Spleen (tissue), 13 donors: ENCODE data around the gene NTN4. TPM values are rescaled to one million over a fixed set of nuclear protein-coding genes. Genes with fewer than 3 reads are reported as not detected.

Experiments used
- DNase-seq: peaks from one replicate; pipeline ENCODE4 v3.0.0-alpha.2; 2020
- H3K27ac ChIP-seq, 8 donors: fragments of 200-600 bp; sonication (generic) in 7 of 8; 1 replicate in 4 of 8; 2 replicates in 4 of 8; pipeline versions ENCODE4 v1.5.0 to v1.8.0; 2016 to 2021; ENCODE audit warnings: inconsistent platforms in 4 of 8, mild to moderate bottlenecking in 4 of 8, moderate library complexity in 1 of 8
- H3K27me3 ChIP-seq, 7 donors: fragments of 200-600 bp; sonication (generic) in 6 of 7; replicated peaks in 1 of 7; 1 replicate in 4 of 7; 2 replicates in 3 of 7; pipeline versions ENCODE4 v1.5.0 to v1.8.0; 2016 to 2021; ENCODE audit warnings: inconsistent platforms in 3 of 7, mild to moderate bottlenecking in 1 of 7
- H3K36me3 ChIP-seq, 6 donors: fragments of 200-600 bp; sonication (generic) in 5 of 6; 1 replicate in 4 of 6; 2 replicates in 2 of 6; pipeline versions ENCODE4 v1.5.0 to v1.8.0; 2016 to 2021; ENCODE audit warnings: inconsistent platforms in 2 of 6
- H3K4me1 ChIP-seq, 6 donors: fragments of 200-600 bp; sonication (generic) in 5 of 6; 1 replicate in 3 of 6; 2 replicates in 3 of 6; pipeline versions ENCODE4 v1.5.0 to v1.8.0; 2016 to 2021; ENCODE audit warnings: inconsistent platforms in 3 of 6
- H3K4me3 ChIP-seq, 8 donors: fragments of 200-600 bp; sonication (generic) in 7 of 8; 1 replicate in 4 of 8; 2 replicates in 4 of 8; pipeline versions ENCODE4 v1.5.0 to v1.8.0; 2016 to 2021; ENCODE audit warnings: inconsistent platforms in 4 of 8, mild to moderate bottlenecking in 4 of 8, moderate library complexity in 2 of 8
- H3K9me3 ChIP-seq, 8 donors: fragments of 200-600 bp; sonication (generic) in 7 of 8; 1 replicate in 4 of 8; 2 replicates in 4 of 8; pipeline versions ENCODE4 v1.5.0 to v1.8.0; 2016 to 2021; ENCODE audit warnings: inconsistent platforms in 4 of 8
- CTCF ChIP-seq, 11 experiments: fragments of 200-600 bp in 7 of 11; fragments of 450-650 bp in 4 of 11; sonication (generic) in 4 of 11; IDR thresholded peaks in 8 of 11; conservative IDR thresholded peaks in 3 of 11; 1 replicate in 7 of 11; 2 replicates in 4 of 11; pipeline versions ENCODE4 v1.4.0 to v1.8.0; 2016 to 2021; ENCODE audit warnings: antibody characterized with exemption in 11 of 11, inconsistent platforms in 4 of 11, mild to moderate bottlenecking in 1 of 11
- POLR2A ChIP-seq, 3 donors: fragments of 450-650 bp; IDR thresholded peaks; one replicate each; pipeline ENCODE4 v1.5.1; 2017; ENCODE audit warnings: antibody characterized with exemption in 3 of 3, mild to moderate bottlenecking in 1 of 3
- POLR2AphosphoS5 ChIP-seq, 3 donors: sonication (generic); formaldehyde crosslinking; IDR thresholded peaks; one replicate each; pipeline ENCODE4 v1.5.1; 2017; ENCODE audit warnings: antibody characterized with exemption in 3 of 3
- WGBS, 5 donors: extraction: QIAGEN DNeasy Blood & Tissue Kit in 3 of 5; methylation state at CpG; one replicate each; pipeline versions ENCODE4 v1.1.5 to v1.1.7; 2013 to 2018; 5-methylcytosine and 5-hydroxymethylcytosine counted together
- intact Hi-C: fragments of 100-400 bp; cut with DNase I; formaldehyde crosslinking; loops from one replicate; pipeline ENCODE4 v1.15.0; 2023; ENCODE audit warnings: low total_unique reads
- long read RNA-seq, 2 donors: transcript quantifications; one replicate each; lab custom pipeline, GENCODE V29; 2026
- polyA plus RNA-seq, 3 donors: library from polyadenylated mRNA; stranded (reverse); fragments of 200-250 nt; gene quantifications; one replicate each; pipeline ENCODE4 v1.2.1, GENCODE V29; 2013
- total RNA-seq, 7 donors: library from RNA; depleted of rRNA in 3 of 7; stranded (reverse); fragments of >200 nt in 3 of 7; fragmentation: NEBNext Ultra II Directional in 4 of 7; extraction: Animal tissue kit (Norgen Biotek cat#: 25700) in 4 of 7; gene quantifications; one replicate each; pipeline versions ENCODE4 v1.1.0 to v1.2.1, GENCODE V29; 2016 to 2021
- donor health status: healthy with polysubstance abuse.
- donor health status: DM: no; HTN: no; CAD: no; lungs with moderate emphysema.
- donor health status: DM: no; HTN: no; CAD: no.
- donor health status: Bipolar disorder and iron deficiency.
- donor health status: healthy.
- donor health status: DM: no; HTN: no; CAD: no.
- donor health status: DM: yes; HTN: yes; CAD: no.

The NTN4 gene
- total RNA-seq (100 to 1,000 TPM; 207 to 482 (median 350) TPM), polyA plus RNA-seq (10 to 100 TPM; 17.6 to 54.0 (median 22.9) TPM)
- long read RNA-seq, donor 1, transcript NTN4-201 (10 exons, 3,615 nt), result major isoform, 16 of 22 reads
- long read RNA-seq, donor 1, partial matches to known transcripts, result 6 of 22 reads
- long read RNA-seq, donor 1, other reads (novel, unspliced or antisense), result 0 of 22 reads
- long read RNA-seq, donor 2, transcript NTN4-201 (10 exons, 3,615 nt), result major isoform, 15 of 15 reads
- long read RNA-seq, donor 2, partial matches to known transcripts, result 0 of 15 reads
- long read RNA-seq, donor 2, other reads (novel, unspliced or antisense), result 0 of 15 reads

- intact Hi-C loops, result no loop called here
- 0 to 1% (median 1%) methylated on average over 51 to 96 of the region's 96 CpGs for WGBS, 5 donors
- peaks cover 0 to 46% (median 19%) of the 10 kb centered on the region in 6 donors for H3K4me1 ChIP-seq
- H3K9me3 ChIP-seq, result no peaks in the 10 kb centered on the region
- peaks cover 0 to 15% (median 0%) of the 10 kb centered on the region in 6 donors for H3K36me3 ChIP-seq
- H3K27me3 ChIP-seq, result peaks cover 0 to 65% (median 31%) of the 10 kb centered on the region in 7 donors
- DNase-seq, result peak; percentile 85
- peak within 1 kb of the TSS; percentile 77 to 87 (median 86) for H3K27ac ChIP-seq
- TF ChIP-seq CTCF (IDR thresholded peaks at IDR 0.05 in 8 of 11, conservative IDR thresholded peaks at IDR 0.05 in 3 of 11), result no peak
- peak; percentile 79 to 89 (median 84) for TF ChIP-seq POLR2AphosphoS5 (IDR thresholded peaks at IDR 0.05)
- peak in 2 of 3 donors; percentile 48 to 90 for TF ChIP-seq POLR2A (IDR thresholded peaks at IDR 0.05)
- peak within 1 kb of the TSS; percentile 51 to 86 (median 62) for H3K4me3 ChIP-seq
These were observed at the start of gene NTN4 for GRCh38 chr12:95790033-95790916. Gene NTN4 (minus strand): TSS chr12:95790764. CDS start chr12:95790309, 455 bp downstream.

DNA sequence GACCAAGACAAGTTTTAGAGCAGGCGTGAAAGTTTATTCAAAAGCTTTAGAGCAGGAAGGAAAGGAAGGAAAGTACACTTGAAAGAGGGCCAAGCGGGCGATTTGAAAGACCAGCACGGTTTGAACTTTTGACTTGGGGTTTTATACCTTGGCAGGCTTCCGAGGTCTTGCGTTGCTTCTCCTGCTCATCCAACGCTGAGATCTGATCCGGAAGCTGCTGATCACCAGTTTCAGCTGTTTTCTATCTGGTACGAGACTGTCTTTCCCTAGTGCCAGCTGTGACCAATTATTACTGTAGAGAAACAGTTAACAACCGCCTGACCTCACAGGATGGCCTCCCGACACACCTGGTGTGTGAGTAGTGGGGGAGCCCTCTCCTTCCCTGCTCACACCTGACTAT, 47.6 kb upstream of the NTN4 start:
- H3K9me3 ChIP-seq, result no peaks in the 10 kb centered on the region
- DNase-seq, result no peak
- TF ChIP-seq CTCF (IDR thresholded peaks at IDR 0.05 in 8 of 11, conservative IDR thresholded peaks at IDR 0.05 in 3 of 11), result no peak
- TF ChIP-seq POLR2AphosphoS5 (IDR thresholded peaks at IDR 0.05), result no peak
- TF ChIP-seq POLR2A (IDR thresholded peaks at IDR 0.05), result no peak
- H3K27me3 ChIP-seq, result peaks cover 0 to 13% (median 0%) of the 10 kb centered on the region in 7 donors
- WGBS, 5 donors, result 6 to 23% (median 17%) methylated on average over 11 of the region's 11 CpGs
- peaks cover 0 to 6% (median 0%) of the 10 kb centered on the region in 6 donors for H3K4me1 ChIP-seq
- H3K4me3 ChIP-seq, result no peak overlapping the region
- intact Hi-C loops, result no loop called here
- no peaks in the 10 kb centered on the region for H3K36me3 ChIP-seq
- no peak overlapping the region for H3K27ac ChIP-seq

DNA sequence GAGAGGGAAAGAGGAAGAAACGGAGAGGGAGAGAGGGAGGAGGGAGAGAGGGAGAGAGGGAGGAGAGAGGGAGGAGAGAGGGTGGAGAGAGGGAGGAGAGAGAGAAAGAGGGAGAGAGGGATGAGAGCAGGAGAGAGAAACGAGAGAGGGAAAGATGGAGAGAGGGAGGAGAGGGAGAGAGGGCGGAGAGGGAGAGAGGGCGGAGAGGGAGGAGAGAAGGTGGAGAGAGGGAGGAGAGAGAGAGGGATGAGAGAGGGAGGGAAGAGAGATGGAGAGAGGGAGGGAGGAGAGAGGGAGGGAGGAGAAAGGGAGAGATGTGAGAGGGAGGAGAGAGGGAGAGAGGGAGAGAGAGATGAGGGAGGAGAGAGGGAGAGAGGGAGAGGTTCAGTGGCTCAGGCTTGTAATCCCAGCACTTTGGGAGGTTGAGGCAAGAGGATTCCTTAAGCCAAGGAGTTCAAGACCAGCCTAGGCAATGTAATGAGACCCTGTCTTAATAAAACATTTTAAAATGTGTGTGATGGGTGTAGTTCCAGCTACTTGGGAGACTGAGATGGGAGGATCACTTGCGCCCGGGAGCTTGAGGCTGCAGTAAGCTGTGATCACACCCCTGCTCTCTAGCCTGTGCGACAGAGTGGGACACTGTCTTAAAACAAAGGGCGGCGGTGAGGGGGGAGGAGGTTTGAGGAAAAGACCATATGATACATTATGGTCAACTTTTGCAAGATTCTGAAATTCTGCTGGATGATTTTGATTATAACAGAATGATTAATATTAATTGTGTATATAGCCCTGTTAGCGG, 46.9 kb upstream of the NTN4 start:
- Histone ChIP-seq H3K27ac (no peak overlapping the region), H3K4me3 (no peak overlapping the region), H3K36me3 (no peaks in the 10 kb centered on the region), H3K9me3 (no peaks in the 10 kb centered on the region), H3K4me1 (peaks cover 0 to 6% (median 0%) of the 10 kb centered on the region in 6 donors), H3K27me3 (peaks cover 0 to 6% (median 0%) of the 10 kb centered on the region in 7 donors)
- WGBS, 5 donors, result 60 to 74% (median 70%) methylated on average over 10 of the region's 10 CpGs
- TF ChIP-seq POLR2A (IDR thresholded peaks at IDR 0.05), result no peak
- no peak for TF ChIP-seq CTCF (IDR thresholded peaks at IDR 0.05 in 8 of 11, conservative IDR thresholded peaks at IDR 0.05 in 3 of 11)
- TF ChIP-seq POLR2AphosphoS5 (IDR thresholded peaks at IDR 0.05), result no peak
- DNase-seq, result no peak
- intact Hi-C loops, result no loop called here
